DMS 273 (cell line): ENCODE measurements around the gene RHEBL1.

Experiments
- DNase-seq: peaks from one replicate; lab custom pipeline; 2025; ENCODE audit not compliant: unreplicated experiment; lab: John Stamatoyannopoulos, UW

Gene RHEBL1

GRCh38 chr12:49055092-49055491, 14.7 kb downstream of the RHEBL1 start:
- no peak for DNase-seq

DNA sequence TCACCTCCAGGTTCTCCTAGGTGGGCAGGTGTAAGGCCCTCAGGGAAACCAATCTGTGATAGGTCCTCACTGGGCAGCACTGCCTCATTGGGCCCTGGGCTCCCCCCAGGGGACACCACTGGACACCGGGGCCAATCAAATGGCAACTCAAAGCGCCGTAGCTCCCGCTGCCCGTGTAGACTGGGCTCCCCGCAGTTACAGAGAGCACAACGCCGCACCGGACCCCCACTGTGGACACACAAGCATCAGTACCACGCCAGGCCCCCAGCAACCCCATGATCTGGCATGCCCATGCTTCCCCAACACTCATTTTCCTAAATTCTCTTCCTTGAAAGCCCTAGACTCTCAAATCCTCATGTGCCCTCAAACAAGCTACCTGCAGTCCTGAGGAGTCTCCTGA, 15.3 kb downstream of the RHEBL1 start:
- DNase-seq: no peak

DNA sequence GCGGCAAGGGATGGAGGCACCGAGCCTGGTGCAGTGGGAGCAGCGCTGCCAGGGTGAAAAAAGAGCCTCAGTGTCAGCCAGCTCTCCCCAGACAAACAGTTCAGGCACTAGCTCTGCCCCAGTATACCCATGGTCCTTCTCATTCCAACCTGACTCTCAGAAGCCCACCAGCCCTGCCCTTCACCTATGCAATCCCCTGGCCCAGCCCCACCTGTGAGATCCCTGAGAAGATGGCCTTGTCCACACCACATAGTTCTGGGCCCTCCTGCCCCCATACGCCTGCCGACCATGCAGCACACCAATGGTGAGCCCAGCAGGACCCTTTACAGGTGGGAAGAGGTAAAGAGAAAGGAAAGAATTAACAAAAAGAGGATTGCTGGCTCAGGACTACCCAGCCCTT, 15.7 kb downstream of the RHEBL1 start:
- DNase-seq: no peak

DNA sequence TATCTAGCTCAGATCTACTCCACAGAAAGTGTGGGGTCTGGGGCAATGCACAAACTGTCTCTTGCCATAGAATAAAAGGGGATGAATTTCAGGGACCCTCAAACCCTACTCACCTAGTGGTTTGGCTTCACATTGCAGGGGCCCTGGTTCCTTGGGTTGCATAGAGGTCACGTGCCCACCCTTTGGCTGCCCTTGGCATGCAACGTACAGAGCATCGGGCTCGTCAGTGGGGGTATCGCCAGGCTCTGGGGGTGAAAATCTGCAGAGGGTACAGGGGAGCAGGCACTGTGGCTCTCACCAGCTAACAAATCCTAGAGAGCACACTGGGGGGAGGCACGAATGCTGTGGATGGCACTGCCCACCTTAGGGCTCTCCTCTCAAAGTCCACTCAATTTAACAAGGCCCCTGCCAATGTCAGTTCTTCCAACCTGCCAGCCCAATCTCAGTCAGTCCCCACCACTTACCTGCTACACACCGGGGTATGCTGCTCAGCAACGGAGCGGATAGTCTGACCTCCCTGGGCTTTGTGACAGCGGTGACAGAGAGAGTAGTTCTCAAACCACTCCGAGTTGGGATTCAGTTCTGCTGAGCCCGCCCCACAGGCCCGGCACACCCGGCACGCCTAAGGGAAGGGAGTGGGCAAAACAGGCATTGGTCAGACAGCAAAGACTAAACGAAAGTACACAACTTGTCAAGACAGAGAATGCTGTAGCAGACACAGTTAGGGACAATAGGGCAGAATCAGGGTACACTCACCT, 17.1 kb downstream of the RHEBL1 start:
- DNase-seq: no peak

DNA sequence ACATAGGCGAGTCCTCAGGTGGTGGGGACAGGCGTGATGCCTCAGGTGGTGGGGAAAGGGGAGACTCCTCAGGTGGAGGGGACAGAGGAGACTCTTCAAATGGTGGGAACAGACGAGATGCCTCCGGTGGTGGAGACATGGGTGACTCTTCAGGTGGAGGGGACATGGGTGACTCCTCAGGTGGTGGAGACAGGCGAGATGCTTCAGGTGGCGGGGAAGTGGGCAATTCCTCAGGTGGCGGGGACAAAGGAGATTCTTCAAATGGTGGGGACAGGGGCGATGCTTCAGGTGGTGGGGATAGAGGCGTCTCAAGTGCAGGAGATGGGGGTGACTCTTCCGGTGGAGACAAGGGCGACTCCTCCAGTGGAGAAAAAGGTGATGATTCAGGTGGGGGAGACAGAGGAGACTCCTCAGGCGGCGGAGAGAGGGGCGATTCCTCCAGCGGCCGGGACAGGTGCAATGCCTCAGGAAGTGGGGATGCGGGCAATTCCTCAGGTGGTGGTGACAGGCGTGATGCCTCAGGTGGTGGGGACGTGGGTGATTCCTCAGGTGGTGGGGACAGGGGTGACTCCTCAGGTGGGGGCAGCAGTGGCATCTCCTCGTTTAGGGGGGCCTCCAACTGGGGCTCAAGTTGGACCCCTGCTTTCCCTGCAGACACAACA, 17.9 kb downstream of the RHEBL1 start:
- no peak for DNase-seq

- DNase-seq: no peak
Observed at GRCh38 chr12:49051373-49051764, 18.4 kb downstream of the RHEBL1 start.

GRCh38 chr12:49050507-49051372, 19.0 kb downstream of the RHEBL1 start:
- DNase-seq: no peak

DNA sequence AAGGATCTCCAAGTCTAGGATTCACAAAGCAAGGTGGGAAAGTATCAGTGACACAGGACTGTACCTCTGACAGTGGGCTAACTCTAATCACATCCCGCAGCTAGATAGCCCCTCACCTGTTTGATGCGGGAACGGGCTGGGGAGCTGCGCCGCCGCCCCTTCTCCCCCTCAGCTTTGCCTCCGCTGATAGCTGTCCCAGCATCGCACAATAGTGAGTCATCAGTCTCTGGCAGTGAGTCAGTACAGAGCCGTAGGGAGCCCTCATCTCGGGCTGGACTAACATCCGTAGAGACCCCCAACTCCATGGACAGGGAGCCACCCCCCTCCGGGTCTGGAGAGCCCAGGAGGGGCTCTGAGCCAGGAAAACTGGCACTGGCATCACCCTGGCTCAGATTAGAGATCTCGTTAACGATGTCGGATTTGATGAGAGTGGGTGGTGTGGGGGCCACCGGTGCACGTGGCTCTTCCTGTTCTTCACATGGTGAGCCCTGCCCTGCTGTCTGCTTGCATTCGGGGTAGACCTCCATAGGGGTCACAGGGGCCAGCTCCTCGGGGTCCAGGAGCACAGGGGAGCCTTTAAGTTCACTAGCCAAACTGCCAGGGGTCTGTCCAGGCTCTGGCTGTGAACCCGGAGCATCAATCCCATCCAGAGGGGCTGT, 20.1 kb downstream of the RHEBL1 start:
- no peak for DNase-seq

DNA sequence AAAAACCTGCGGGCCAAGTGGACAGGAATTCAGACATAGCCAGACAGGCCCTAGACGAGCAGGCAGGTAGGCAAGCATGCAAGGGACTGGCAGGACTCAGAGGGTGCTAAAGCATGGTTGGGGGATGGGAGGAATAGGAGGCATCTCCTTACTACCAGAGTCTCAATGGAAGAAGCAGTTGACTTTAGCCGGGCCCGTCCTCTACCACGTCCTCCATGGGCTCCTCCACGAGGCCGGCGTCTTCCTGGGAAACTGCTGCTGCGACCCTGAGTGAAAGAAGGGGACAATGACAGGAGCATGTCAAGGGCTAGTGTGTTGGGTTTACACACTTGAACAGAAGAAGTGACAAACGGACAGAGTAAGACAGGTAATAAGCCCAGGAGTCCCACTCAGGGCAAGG, 20.8 kb downstream of the RHEBL1 start:
- no peak for DNase-seq

DNA sequence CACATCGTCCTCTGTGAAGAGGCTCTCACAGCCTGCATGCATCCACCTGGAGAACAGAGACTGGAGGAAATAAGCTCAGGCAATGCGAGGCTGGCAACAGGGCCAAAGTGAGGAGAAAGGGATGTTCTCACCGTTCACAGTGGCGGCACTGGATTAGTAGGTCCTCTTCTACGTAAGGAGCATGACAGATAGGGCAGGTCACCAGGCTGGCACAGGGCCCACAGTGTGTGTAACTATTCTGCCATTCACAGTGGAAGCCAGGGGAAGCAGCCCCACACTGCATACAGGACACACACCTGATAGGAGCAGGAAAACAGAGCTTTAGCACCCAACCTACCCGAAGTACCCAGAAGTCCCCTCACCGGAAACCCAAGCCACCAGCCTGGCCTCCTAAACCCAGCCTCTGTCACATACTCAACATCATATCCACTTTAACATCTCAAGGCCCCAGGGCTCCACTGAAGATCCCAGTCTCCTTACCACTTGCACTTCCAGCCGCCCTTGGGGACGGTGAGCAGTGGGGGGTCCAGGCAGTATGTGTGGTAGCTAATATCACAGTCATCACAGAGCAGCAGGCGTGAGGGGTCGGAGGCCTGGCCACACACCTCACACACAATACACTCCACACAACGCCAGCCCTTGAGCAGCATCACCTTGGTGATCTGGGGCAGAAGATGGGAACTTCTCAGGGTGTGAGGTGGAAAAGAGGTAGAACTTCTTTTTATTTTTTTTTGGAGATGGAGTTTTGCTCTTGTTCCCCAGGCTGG, 23.5 kb downstream of the RHEBL1 start:
- no peak for DNase-seq

GRCh38 chr12:49044660-49045059, 25.1 kb downstream of the RHEBL1 start:
- DNase-seq: no peak

DNA sequence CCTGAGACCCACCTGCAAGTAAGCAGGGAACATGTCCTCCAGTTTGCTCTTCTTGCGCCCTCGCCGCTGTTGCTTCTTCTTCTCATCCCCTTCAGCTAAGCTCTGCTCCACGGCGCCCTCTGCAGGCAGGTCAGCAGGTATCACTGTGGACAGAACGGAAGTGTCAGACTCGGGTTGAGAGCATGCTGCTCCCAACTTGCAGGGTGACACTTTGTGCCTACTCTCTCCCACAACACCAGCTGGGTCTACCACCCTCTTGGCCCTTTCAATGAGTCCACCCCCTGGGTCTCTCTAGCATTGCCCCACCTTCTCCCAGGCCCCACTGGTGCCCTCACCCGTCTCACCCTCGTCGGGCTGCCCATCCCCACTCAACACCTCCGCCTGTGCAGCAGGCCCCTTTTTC, 25.9 kb downstream of the RHEBL1 start:
- DNase-seq: peak; percentile 66

DNA sequence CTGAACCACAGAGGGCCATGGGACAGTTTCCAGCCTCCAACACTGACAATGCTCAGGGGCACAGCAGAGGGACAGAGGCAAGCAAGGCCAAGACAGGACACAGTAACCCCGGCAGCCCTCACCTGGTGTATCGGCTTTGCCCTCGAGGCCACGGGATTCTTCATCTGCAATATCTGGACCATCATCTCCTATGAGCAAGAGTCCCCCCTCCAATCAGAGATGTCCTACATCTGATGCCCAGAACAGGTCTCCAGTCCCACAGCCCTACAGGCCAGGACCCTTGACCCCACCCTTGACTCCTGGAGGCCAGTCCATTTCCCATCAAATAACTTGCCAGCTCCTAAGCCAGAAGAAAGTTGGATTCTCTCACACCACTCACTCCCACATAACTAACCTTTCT, 26.5 kb downstream of the RHEBL1 start:
- DNase-seq: no peak

DNA sequence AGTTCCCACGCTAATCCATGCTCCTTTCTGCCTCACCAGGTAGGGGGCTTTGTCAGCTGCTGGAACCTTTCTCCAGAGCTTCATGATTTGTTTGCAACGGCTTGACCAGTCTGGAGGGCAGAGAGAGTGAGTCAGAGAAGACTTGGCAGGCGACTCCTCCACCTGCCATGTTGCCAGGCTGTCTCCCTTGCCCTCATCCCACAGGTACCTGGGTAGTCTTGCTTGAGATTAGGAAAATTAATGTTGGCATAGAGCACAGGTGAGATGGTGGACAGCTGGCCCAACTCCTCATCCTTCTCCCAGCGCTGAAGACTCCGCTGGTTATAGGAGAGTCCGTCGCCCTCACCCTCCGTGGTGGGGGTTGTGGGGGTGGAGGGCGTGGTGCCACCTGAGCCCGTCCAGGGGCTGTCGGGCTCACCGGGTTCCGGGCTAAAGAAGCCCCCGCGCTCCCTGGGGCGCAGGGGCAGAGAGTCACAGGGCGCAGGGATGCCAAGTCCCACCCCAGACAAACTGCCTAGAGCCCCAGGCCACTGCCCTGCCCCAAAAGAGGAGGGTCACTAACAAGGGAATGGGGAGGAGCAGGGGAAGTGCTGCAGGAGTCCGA, 27.8 kb downstream of the RHEBL1 start:
- no peak for DNase-seq

GRCh38 chr12:49041036-49041880, 28.5 kb downstream of the RHEBL1 start:
- no peak for DNase-seq

DNA sequence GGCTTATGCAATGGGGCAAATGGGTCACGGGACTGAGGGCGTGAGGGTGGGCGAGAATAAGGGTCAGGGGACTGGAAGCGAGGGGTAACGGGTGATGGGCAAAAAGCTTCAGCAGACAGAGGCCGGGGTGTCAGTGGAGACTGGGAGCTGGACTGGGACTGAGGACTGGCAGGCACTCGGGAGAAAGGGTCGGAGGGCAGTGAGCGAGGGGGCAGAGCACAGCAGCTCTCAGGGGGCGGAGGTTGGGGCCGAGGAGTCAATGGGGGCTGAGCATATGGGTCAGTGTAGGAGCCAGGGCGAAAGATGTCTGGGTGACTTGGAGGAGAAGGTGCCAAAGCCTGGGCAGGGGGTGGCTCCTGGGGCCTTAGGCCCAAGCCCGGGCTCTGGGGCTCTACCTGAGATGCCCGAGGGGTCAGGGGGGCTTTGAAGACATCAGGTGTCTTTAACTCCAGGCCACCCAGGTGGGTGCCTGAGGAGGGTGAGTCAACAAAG, 29.4 kb downstream of the RHEBL1 start:
- DNase-seq: no peak

DNA sequence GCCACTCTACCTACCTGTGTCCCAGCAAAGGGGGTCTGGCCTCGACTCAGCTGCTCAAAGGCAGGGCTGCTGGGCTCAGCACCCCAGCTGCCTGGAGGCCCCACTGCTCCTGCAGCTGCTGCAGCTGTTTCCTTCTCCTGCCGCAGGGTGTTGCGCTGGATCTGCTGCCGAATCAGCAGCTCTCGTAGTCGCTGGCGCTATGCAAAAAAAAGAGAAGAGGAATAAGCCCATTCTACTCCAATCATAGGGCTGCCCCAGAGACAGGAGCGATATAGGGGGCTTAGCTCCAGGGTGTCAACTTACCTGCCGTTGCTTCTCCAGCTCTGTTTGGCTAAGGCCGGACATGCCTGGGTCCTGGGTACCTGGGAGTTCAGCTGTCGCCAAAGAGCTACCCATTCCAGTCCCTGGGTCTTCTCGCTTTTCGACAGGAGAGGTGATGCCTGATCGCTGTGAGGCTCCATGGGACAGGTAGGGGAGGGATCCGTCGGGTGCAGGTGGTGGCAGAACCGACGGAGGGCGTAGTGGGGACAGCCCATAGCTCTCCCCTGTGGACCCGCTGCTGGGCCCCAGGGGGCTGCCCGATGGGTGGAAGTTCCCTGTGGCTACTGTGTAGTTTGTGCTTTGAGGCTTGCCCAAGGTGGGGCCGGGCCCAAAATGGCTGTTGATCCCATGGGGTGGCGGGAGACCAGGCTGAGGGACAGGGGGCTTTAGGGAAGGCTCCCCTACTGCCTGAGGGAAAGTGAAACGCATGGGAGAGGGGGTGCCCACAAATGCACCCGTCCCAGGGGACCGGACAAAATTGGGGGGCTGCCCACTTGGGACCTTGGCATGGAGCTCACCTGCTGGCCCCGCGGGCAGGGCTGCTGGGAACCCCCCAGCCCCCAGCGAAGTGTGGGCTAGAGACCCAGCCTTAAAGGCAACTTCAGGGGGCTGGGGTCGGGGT, 30.1 kb downstream of the RHEBL1 start:
- no peak for DNase-seq
